SW 1271 (cell line): ENCODE data around the gene AGAP5.
"Not testable (repeated sequence)": the region's sequence is repeated elsewhere in the genome, so short reads cannot be mapped to it uniquely, and the experiment has no call there.

Source experiments
- DNase-seq, 2 experiments: peaks; one replicate each; lab custom pipeline; 2025; lab: John Stamatoyannopoulos, UW

Gene AGAP5

GRCh38 chr10:73697675-73698159 lies at the start of gene AGAP5:
Gene AGAP5, minus strand, starts transcription at chr10:73698109. Its CDS starts 354 bp downstream, at chr10:73697755.
- not testable (repeated sequence) for DNase-seq

GRCh38 chr10:73746721-73747120 lies 48.8 kb upstream of the AGAP5 start:
- no peak for DNase-seq

GRCh38 chr10:73744664-73744975 lies 46.7 kb upstream of the AGAP5 start:
- peak; percentile 61 to 72 for DNase-seq

DNA sequence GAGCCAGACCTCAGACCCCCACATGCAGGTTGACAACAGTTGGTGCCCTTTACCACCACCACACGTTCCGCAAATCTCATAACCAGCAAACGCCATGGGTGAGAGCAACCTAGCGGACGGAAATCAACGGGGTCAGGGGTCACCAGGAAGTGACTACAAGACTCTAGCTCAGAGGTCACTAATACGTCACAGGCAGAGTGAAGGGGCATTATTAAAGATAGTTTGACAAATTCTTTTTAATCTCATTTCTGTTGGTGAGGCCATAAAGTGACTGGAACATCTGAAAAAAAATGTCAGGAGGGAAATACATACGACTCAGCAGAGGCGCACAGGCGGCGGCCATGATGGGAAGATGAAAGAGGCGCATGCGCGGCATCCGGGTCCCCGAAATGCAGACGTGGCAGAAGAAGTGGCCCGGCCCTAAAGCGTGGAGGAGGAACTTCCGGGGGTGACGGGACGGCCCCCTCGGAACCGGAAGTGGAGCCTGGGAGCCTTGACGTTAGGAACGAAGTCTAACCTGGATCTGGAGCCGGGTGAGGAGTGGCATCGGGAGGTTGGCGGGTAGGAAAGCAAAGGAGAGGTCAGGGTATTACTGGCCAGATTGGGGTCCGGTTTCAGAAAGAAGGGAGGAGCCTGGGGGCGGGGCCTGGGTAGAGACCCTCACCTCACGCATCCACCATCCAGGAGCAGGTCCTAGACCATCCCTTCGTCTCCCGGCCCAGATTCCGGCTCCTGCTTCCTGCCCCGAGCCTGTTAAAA lies 46.2 kb upstream of the AGAP5 start, which contains the start of gene SEC24C:
Gene SEC24C (plus strand): TSS at position 468 of the 759 bp plus-strand sequence. CDS start 2,461 bp downstream, outside the sequence.
- DNase-seq: peak; percentile 81 to 95

DNA sequence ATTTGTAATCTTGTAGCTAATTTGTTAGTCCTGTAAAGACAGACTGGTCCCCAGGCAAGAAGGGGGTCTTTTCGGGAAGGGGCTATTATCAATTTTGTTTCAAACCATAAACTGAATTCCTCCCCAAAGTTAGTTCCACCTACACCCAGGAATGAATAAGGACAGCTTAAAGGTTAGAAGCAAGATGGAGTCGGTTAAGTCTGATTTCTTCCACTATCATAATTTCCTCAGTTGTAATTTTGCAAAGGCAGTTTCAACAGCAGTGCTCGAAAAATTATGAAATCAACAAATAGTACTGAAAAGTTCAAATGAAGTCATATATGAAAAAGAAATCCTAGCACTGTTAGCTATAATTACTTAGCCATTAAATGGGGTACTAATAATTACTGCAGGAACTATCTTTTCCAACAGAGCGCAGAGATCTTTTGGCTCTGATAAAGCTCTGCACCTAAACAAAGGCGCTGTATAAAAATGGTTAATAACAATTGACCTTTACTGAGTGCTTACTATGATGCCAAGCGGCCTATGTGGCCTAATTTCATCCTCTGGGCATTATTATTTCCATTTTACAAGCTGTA lies 45.5 kb upstream of the AGAP5 start:
- DNase-seq: peak in 1 of 2 experiments; percentile 2

- no peak for DNase-seq
Observed at GRCh38 chr10:73742454-73742734, 44.5 kb upstream of the AGAP5 start.

- DNase-seq: not testable (repeated sequence)
Observed at GRCh38 chr10:73740501-73741254, 42.8 kb upstream of the AGAP5 start.

- DNase-seq: no peak
Observed at GRCh38 chr10:73734796-73735305, 36.9 kb upstream of the AGAP5 start.

DNA sequence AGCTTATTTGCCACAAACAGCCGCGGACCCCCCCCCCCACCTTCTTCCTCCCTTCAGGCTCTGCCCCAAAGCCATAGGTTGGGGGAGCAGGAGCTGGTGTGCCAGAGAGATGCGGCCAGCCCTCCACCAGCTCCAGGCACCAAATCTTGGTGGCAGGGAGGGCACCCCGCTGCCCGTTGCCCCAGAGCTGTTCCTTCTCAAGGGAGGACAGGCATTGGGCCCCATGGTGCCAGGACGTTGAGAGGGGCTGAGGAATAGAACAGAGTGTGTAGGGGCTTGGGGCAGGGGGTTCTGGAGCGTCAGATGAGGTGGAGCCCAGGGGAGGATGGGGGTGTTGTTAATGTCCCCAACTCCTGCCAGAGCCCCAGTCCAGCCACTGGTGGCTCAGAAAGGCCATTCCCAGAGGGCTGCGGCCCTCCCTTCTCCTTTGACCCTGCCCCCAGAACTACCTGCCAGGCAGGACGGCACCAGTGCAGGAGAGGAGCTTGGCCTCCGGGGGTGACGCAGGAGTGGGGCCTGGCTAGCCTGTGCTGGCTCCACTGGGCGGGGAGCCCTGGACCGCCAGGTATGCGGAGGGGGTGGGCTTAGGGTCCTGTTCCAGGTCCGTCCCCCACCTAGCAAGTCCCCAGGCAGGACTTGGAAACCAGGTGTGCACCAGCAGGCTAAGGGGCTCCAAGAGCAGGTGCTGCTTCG lies 36.3 kb upstream of the AGAP5 start:
- no peak for DNase-seq

DNA sequence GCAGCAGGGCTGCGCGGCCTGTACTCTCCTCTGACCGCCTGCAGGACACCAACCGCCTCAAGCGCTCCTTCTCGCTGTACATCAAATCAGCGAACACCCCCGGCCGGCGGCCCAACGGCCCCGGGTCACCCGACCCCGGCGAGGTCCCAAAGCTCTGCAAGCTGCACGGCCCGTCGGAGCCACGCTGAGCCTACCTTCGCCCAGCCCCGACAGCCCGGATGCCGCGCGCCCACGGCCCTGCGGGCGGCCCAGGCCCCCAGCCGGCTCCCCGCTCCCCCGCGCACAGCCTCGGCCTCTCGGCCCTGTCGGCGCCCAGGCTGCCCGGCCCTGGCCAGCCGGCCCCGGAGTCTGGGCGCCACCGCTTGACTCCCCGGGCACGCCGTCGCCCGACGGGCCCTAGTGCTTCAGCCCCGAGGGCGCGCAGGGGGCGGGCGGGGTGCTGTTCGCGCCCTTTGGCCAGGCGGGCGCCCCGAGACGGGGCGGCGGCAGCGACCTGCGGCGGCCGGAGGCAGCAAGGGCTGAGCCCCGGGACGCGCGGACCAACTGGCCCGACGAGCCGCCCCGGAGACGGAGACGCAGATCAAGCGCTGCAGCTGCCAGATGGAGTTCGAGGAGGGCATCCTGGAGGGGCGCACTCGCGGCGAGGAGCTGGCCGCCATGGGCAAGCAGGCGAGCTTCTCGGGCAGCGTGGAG lies 35.2 kb upstream of the AGAP5 start:
- no peak for DNase-seq

DNA sequence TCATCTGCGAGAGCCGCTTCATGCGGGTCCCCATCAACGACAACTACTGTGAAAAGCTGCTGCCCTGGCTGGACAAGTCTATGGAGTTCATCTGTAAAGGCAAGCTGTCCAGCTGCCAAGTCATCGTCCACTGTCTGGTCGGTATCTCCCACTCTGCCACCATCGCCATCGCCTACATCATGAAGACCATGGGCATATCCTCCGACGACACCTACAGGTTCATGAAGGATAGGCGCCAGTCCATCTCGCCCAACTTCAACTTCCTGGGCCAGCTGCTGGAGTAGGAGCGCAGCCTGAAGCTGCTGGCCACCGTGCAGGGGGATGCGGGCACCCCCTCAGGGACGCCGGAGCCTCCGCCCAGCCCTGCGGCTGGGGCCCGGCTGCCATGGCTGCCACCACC lies 34.5 kb upstream of the AGAP5 start:
- DNase-seq: no peak

DNA sequence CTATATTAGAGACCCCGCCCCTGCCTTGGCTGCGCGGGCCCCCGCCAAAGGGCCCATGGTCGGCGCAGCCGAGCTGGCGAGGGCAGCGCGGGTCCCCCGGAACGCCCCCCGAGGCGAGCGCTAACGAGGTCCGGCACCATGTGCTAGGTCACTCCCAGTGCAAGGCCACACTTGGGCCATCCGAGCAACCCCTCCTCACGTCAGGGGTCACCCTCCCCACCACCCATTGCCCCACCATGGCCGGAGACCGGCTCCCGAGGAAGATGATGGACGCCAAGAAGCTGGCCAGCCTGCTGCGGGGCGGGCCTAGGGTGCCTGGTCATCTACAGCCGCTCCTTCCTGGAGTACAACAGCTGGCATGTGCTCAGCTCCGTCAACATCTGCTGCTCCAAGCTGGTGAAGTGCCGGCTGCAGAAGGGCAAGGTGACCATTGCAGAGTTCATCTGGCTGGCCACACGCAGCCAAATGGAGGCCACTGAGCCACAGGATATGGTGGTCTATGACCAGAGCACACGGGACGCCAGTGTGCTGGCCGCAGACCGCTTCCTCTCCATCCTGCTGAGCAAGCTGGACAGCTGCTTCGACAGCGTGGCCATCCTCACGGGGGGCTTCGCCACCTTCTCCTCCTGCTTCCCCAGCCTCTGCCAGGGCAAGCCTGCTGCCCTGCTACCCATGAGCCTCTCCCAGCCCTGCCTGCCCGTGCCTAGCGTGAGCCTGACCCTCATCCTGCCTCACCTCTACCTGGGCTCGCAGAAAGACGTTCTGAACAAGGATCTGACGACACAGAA lies 33.9 kb upstream of the AGAP5 start:
- DNase-seq: no peak

GRCh38 chr10:73730153-73730906 lies 32.4 kb upstream of the AGAP5 start:
- peak; percentile 67 to 84 for DNase-seq

DNA sequence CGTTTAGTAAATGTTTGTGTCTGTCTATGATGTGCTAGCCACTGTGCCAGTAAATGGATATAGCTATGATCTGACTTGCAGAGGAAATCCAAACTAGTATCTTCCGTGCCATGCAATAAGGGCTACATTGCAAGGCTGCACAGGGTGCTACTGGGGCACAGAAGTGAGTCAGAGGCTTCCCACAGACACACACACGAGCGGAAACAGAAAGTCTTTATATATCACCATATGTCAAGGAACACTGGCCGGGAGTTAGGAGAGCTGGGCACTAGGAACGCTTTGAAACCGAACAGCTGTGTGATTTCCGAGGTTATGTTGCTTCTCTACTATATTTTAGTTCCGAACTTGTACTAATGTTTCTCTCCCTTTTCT lies 31.9 kb upstream of the AGAP5 start:
- DNase-seq: not testable (repeated sequence)

DNA sequence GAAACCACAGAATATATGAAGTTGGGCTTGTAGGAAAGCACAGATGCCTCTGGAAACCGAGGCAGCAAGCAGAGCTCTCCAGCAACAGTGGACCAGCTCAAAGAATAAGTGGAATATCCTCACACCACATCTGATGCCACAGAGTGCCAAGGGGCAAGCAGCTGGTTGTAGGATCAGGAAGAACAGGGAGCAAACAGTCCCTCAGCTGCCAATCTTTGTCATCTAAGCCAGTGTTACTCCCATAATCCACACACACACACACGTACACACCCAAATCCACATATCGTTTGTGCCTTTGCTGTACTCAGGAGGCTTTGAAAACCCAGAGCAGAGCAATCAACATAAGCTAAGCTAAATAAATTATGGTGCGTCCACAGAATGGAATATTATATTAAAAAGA lies 25.6 kb upstream of the AGAP5 start:
- DNase-seq: no peak

GRCh38 chr10:73720561-73720960 lies 22.7 kb upstream of the AGAP5 start:
- DNase-seq: not testable (repeated sequence)

DNA sequence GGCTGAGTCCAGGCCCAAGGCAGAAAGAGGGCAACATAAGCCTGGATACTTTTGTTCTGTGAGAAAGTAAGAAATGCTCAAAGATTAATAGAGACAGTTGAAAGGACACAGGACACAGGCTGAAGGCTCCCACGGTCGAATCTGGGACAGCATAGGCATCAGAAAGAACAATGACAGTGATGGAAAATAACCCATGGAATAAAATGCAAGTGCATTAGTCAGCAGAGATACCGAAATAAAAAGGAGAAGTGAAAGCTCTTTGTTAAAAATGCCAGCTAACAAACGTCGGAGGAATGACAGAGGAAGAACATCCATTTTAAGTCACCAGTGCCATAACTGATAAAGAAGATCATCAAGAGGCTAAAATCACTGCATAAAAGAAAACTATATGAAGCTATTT lies 19.6 kb upstream of the AGAP5 start:
- DNase-seq: no peak

DNA sequence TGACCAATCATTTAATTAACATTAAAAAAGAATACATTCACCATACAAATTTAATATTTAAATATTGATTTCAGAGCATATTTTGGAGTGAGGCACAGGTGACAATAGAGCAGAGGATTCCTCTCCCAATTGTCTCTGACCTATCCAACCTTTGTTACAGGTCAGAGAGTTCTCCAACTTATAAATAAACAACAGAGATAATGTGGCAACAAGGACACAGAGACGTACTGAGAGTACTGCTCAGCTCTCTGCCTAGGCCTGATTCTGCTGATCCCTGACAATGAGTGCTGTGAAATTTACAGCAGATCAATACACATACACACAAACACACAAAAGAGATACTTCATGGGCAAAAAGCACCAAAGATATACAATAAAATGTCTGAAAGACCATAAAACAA lies 18.3 kb upstream of the AGAP5 start:
- DNase-seq: no peak

DNA sequence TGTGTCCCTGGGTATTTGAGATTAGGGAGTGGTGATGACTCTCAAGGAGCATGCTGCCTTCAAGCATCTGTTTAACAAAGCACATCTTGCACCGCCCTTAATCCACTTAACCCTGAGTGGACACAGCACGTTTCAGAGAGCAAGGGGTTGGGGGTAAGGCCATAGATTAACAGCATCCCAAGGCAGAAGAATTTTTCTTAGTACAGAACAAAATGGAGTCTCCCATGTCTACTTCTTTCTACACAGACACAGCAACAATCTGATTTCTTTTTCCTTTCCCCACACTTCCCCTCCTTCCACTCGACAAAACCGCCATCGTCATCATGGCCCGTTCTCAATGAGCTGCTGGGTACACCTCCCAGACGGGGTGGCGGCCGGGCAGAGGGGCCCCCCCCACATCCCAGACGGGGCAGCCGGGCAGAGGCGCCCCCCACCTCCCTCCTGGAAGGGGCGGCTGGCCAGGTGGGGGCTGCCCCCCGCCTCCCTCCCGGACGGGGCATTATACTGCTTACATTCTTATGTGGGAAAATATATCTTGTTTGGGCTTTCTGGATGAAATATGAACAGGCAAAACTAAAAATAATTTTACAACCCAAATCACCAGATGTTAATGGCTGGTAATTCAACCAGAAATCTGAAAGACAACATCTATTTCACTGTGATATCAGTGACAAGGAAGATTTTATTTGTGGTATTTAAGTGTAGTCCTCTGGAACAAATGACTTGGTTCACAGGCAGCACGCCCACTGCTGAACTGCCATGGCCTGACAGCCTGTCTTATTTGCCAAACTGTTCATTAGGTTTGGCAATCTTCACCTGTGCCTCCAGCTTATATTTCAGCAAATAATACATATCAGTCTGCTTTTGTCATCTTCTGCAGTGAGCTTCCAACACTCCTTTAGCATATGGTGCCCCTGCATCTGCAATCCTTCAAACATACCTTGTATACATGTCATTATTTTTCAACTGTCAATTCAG lies 17.6 kb upstream of the AGAP5 start:
- not testable (repeated sequence) for DNase-seq
